ENCODE results near the gene LCLAT1. TPM values are rescaled to one million over a fixed set of nuclear protein-coding genes. Genes with fewer than 3 reads are reported as not detected.

Gene LCLAT1
- total RNA-seq, 4 donors from 2014 or later, result 10.3 to 20.6 (median 17.7) TPM

- no peak for TF ChIP-seq CTCF (IDR thresholded peaks at IDR 0.05)
- no peak for TF ChIP-seq POLR2AphosphoS5 (IDR thresholded peaks at IDR 0.05)
- TF ChIP-seq EP300 (IDR thresholded peaks at IDR 0.05), result no peak
- Histone ChIP-seq H3K36me3 (no peaks in the 10 kb centered on the region), H3K4me1 (peaks cover 15% of the 10 kb centered on the region), H3K27ac (no peak overlapping the region), H3K27me3 (no peaks in the 10 kb centered on the region), H3K9me3 (no peaks in the 10 kb centered on the region), H3K4me3 (no peak overlapping the region)
- WGBS, result 67% methylated on average over 4 of the region's 4 CpGs
- DNase-seq (ENCODE audit: low spot score in 2 of 2), result no peak
Measured at GRCh38 chr2:30437809-30438548, 9.1 kb upstream of the LCLAT1 start.

- peaks cover 18% of the 10 kb centered on the region for H3K4me1 ChIP-seq
- H3K27ac ChIP-seq, result no peak overlapping the region
- no peak overlapping the region for H3K4me3 ChIP-seq
- H3K27me3 ChIP-seq, result no peaks in the 10 kb centered on the region
- no peaks in the 10 kb centered on the region for H3K36me3 ChIP-seq
- no peak for DNase-seq (ENCODE audit: low spot score in 2 of 2)
- TF ChIP-seq CTCF (IDR thresholded peaks at IDR 0.05) (no peak), POLR2AphosphoS5 (IDR thresholded peaks at IDR 0.05) (no peak), POLR2A (IDR thresholded peaks at IDR 0.05) (no peak), EP300 (IDR thresholded peaks at IDR 0.05) (no peak)
- no peaks in the 10 kb centered on the region for H3K9me3 ChIP-seq
- 90% methylated on average over 3 of the region's 3 CpGs for WGBS
Measured at GRCh38 chr2:30439296-30439695, 7.8 kb upstream of the LCLAT1 start.

- no peak for DNase-seq (ENCODE audit: low spot score in 2 of 2)
- TF ChIP-seq POLR2A (IDR thresholded peaks at IDR 0.05), result no peak
- no peak for TF ChIP-seq POLR2AphosphoS5 (IDR thresholded peaks at IDR 0.05)
- no peak for TF ChIP-seq EP300 (IDR thresholded peaks at IDR 0.05)
- TF ChIP-seq CTCF (IDR thresholded peaks at IDR 0.05), result no peak
- H3K9me3 ChIP-seq, result no peaks in the 10 kb centered on the region
- H3K4me3 ChIP-seq, result no peak overlapping the region
- no peak overlapping the region for H3K27ac ChIP-seq
- H3K27me3 ChIP-seq, result no peaks in the 10 kb centered on the region
- WGBS, result 96% methylated on average over 5 of the region's 5 CpGs
- peaks cover 21% of the 10 kb centered on the region for H3K4me1 ChIP-seq
- no peaks in the 10 kb centered on the region for H3K36me3 ChIP-seq
Measured at GRCh38 chr2:30439879-30440278, 7.2 kb upstream of the LCLAT1 start.

- TF ChIP-seq EP300 (IDR thresholded peaks at IDR 0.05) (no peak), CTCF (IDR thresholded peaks at IDR 0.05) (no peak), POLR2A (IDR thresholded peaks at IDR 0.05) (no peak), POLR2AphosphoS5 (IDR thresholded peaks at IDR 0.05) (no peak)
- WGBS, result 89% methylated on average over 7 of the region's 7 CpGs
- Histone ChIP-seq H3K27me3 (no peaks in the 10 kb centered on the region), H3K36me3 (no peaks in the 10 kb centered on the region), H3K27ac (no peak overlapping the region), H3K9me3 (no peaks in the 10 kb centered on the region), H3K4me3 (no peak overlapping the region), H3K4me1 (peaks cover 24% of the 10 kb centered on the region)
- no peak for DNase-seq (ENCODE audit: low spot score in 2 of 2)
Measured at GRCh38 chr2:30441023-30441422, 6.0 kb upstream of the LCLAT1 start.

GRCh38 chr2:30443081-30443480 lies 4.0 kb upstream of the LCLAT1 start:
- no peak for TF ChIP-seq EP300 (IDR thresholded peaks at IDR 0.05)
- no peak for TF ChIP-seq POLR2AphosphoS5 (IDR thresholded peaks at IDR 0.05)
- no peak for TF ChIP-seq CTCF (IDR thresholded peaks at IDR 0.05)
- TF ChIP-seq POLR2A (IDR thresholded peaks at IDR 0.05), result no peak
- Histone ChIP-seq H3K4me1 (peaks cover 31% of the 10 kb centered on the region), H3K4me3 (no peak overlapping the region), H3K9me3 (no peaks in the 10 kb centered on the region), H3K27ac (no peak overlapping the region), H3K27me3 (no peaks in the 10 kb centered on the region), H3K36me3 (no peaks in the 10 kb centered on the region)
- DNase-seq (ENCODE audit: low spot score in 2 of 2), result no peak

All from suprapubic skin (tissue), 4 donors.